GM18870 (cell line): ENCODE data around the gene CHID1.

Experiments used
- ATAC-seq: cut with Tn5 transposase; IDR thresholded peaks from one replicate; pipeline ENCODE4 v1.9.1; 2021; ENCODE audit warnings: moderate library complexity; ENCODE audit not compliant: unreplicated experiment

CHID1 gene

DNA sequence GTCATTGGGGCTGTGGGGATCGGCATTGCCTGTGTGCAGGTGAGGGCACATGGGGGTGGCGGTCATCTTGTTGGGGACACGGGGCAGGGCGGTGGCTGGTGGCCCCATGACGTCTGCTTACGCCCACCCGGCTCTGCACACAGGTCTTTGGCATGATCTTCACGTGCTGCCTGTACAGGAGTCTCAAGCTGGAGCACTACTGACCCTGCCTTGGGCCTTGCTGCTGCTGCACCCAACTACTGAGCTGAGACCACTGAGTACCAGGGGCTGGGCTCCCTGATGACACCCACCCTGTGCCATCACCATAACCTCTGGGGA is 72.7 kb downstream of the CHID1 start:
- ATAC-seq, result no peak

DNA sequence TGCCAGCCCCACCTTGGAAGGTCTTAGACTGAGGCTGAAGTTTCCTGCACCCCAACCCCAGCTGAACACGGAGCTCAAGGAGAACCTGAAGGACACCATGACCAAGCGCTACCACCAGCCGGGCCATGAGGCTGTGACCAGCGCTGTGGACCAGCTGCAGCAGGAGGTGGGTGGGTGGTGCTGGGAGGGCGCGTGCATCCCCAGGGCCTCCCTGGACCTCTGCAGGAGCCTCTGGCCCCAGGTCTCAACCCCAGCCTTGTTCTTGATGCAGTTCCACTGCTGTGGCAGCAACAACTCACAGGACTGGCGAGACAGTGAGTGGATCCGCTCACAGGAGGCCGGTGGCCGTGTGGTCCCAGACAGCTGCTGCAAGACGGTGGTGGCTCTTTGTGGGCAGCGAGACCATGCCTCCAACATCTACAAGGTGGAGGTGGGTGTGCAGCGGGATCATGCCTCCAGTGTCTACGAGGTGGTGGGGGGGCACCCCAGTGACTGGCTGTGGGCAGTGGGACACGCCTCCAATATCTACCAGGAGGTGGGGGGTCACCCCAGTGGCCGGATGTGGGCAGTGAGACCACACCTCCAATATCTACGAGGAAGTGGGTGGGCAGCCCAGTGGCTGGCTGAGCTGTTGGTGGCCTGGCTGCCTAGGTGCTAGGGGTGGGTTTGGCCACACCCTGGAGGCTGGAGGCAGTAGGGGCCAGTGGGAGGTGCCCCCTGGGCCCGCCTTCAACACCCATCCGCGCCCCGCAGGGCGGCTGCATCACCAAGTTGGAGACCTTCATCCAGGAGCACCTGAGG is 73.2 kb downstream of the CHID1 start:
- no peak for ATAC-seq

DNA sequence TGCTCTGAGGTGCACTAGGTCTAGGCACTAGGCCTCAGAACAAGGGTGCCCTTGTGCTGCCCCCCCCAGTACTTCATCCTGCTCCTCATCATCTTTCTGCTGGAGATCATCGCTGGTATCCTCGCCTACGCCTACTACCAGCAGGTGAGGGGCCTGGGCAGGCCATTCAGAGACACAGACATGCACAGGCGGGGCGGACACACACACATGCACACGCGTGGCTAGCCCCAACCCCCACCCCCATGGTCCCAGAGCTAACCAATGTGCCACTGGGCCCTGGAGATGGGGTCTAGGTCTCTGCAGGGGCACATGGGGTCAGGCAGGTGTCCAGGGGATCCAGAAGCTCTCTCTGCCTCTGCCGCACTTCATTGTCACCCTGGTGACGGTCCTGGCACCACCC is 73.9 kb downstream of the CHID1 start:
- ATAC-seq, result no peak

DNA sequence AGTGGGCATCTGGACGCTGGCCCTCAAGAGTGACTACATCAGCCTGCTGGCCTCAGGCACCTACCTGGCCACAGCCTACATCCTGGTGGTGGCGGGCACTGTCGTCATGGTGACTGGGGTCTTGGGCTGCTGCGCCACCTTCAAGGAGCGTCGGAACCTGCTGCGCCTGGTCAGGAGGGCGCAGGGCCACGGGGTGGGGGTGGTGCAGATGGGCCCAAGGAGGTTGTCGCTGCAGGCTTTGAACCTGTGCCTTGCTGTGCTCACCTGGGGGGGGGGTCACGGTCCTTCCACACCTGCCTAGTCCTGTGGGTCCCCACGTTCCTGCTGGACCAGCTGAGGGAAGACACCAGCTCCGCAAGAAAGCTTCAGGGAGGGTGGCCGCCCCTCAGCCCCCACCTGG is 74.3 kb downstream of the CHID1 start:
- no peak for ATAC-seq

DNA sequence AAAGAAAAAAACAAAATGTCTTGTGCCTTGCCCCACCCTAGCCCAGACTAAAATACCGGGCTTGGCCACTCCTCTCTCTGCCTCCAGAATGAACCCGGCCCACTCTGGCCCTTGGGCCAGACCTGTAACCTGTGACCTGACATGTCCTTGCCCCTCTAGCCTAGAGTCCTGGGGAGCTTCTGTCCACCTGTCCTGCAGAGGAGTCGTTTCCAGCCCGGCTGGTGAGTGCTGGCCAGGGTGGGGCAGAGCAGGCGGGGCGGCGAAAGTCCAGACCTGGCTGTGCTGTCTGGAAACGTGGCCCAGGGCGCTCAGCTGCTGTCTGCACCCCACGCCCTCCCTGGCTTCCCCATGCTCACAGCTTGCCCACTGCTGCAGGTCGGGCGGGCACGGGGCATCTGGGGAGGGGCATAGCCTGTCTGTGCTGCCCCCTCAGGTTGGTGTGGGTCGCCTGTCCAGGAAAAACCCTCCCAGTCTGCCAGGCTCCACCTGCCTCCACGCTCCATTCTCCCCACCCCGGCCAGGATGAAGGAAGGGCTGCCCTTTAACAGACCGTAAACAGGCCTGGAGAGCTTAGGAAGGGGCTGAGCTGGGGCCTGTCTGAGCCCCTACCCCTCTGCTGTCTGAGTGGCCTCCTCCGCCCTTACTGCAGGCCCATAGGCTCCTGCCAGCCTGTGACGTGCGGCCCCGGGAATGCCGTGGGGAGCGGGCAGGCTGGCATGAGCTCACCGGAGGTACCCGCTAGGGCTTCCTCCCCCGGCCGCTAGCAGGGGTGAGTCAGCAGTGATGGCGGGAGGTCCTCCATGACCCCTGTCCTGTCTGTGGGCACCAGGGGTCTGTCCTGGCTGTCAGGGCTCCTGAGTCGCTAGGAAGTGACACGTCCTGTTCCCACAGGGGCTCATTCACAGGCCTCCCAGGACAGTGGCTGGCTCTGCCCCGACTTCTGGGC is 76.0 kb downstream of the CHID1 start:
- ATAC-seq, result no peak

DNA sequence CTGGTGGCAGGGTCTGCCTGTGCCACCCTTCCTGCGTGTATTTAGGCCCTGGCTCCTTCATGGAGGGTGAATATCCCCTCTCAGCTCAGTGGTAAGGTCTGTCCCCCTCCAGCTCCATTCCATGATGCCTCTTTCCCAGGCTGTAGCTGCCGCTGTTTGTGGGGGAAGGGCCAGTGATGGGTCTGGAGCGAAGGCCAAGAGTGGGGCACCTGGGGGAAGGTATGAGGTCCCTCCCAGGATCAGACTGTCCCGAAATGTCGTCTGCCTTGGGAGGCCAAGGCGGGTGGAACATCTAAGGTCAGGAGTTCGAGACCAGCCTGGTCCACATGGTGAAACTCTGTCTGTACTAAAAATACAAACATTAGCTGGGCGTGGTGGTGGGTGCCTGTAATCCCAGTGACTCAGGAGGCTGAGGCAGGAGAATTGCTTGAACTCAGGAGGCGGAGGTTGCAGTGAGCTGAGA is 76.7 kb downstream of the CHID1 start:
- no peak for ATAC-seq

DNA sequence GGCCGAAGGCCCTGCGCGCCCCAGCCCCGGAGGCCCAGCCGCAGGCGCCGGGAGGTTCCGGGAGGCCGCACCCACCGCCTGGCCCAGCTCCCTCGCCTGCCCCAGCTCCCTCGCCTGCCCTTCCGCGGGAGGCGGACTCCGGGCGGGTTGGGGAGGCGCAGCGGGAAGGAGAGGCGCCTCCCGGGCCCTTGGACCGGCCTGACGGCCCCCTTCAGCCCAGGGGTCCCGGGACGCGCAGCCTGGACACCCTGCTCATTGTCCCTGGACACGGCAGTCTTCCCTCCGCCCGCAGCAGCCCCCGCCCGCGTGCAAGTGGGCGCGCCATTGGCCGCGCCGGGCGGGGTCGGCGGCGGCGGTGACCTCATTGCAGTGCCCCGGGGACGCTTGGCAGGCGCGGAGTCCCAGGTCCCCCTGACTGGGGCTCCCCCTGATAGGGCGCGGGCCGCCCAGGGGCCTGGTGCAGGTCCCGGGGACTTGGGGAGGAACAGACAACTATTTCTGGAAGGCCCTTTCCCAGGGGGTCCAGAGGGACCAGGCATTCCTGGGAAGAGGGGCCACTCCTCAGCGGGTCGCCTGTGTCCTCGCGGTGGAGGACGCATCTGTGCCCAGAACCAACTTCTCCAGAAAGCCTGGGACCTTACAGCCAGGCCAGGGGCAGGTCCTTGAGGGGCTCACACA is 77.4 kb downstream of the CHID1 start:
- ATAC-seq, result no peak

DNA sequence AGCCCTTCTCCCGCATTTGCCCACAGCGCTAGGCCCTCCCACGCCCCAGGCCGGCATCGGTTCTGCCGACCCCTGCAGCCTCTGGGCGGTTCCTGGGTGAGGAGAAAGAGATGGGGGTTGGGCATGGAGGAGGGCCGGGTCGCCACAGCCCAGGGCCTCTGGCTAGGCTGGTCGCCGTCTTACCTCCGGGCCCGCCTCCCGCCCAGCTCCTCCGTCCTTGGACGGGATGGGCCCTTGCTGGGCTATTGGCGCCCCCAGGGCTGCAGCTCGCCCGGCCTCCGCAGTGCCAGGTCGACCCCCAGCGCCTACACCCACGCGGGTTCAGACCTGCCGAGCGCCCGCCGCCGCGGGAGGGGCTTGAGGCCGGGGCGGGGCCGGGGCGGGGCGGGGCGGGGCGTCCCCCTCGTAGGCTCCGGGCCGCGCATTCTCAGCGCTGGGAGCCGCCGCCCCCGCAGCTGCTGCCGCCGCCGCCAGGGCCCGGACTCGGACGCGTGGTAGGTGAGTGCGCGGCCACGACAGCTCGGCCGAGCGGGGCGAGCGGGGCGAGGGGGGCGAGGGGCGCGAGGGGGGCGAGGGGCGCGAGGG is 78.0 kb downstream of the CHID1 start, which contains the start of gene CD151:
Gene CD151, plus strand, starts transcription at position 424 of the 585 bp plus-strand sequence. CDS start 3,118 bp downstream, outside the sequence.
- ATAC-seq, result no peak

DNA sequence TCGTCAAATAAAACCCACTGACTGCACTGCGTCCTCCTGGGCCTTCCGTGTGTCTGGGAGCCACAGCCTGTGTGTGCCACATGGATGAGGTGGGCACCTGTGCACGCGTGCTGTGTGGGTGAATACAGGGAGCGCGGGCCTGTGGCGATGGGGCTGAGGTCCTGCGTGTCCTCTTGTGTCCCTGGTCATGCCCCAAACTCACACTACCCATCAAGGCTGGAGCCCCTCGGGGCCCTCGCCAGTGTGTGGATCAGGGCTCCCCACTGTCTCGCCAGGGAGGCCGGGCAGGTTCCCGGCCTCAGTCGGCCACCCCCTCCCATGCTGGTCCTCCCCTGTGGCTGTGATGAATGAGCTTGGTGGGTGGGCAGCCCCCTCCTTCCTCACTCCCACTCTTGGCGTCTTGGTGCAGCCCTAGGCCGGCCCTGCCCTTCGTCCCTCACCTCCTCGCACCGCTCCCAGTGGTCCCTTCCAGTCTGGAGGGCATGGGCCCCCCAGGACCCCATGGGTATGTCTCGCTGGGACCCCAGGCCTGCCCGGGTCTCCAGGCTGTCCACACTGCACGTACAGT is 78.6 kb downstream of the CHID1 start:
- ATAC-seq, result no peak

DNA sequence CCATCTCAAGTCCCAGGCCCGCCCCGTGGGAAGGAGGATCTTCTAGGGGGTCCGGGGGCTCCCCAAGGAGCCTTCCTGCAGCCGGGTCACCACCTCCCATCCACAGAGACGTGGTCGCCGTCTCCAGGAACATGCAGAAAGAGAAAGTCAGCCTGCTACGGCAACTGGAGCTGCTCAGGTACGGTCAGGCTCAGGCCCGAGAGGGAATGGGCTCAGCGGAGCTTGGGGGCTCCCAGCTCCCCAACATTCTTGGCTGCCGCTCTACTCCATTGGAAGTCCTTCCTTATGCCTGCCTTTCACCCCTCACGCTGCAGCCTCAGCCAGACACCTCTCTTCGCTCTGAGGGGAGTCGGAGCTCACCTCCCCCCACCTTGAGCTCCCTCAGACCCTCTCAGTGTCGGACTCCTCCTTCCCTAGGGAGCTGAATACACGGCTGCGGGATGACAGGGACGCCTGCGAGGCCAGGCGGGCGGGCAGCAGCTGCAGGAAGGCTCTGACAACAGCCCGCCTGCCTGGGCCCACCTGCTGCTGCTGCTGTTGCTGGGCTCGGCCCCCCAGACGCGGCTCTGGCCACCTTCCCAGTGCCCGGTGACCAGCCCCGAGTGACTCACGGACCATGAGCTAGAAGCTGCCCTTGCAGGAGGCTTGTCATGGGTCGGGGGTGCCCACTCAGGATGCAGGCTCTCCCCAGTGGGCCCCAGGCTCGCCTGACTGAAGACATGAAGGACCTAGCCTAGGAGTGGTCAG is 79.3 kb downstream of the CHID1 start:
- ATAC-seq, result no peak

DNA sequence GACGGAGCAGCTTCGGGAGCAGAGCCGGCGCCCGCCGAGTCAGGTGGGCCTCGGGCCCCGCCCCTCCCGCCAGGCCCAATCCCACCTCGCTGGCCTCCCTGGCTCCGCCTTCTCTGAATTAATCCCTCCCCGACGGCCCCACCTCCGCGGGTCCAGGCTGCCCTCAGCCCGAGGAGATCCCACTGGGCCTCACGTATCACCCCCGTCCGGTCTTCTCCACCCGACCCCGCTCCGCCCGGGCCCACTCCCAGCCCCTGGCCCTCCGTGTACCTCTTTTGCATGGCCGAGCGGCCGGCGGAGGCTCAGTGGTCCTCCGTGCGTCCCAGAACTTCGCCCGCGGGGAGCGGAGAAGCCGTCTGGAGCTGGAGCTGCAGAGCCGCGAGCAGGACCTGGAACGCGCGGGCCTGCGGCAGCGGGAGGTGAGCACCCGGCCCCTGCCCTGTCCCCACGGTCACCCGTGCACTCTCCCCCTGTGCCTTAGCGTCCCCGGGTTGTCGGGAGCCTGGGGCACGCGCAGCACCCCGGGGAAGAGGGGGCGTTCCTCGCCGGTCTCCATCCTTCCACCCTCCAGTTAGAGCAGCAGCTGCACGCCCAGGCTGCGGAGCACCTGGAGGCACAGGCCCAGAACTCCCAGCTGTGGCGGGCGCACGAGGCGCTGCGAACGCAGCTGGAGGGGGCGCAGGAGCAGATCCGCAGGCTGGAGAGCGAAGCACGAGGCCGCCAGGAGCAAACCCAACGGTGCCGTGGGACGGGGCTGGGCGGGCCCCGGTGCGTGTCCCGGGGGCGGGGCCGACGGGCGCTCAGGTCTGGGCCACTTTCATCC is 80.1 kb downstream of the CHID1 start:
- ATAC-seq, result no peak

DNA sequence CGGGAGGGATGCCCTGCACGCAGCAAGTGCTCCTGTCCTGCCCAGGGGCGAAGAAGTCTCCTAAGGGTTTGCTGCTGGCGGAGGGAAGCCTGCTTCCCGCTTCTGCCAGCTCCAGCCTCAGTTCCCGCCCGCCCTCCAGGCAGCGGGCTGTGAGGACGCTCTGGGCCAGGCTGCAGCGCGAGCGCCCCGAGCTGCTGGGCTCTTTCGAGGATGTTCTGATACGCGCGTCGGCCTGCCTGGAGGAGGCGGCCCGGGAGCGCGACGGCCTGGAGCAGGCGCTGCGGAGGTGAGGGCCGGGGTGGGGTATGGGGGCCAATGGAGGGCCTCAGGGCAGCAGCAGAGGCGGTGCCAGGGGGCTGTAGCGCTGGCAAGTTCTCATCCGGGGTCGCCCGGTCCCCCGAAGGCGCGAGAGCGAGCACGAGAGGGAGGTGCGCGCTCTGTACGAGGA is 80.7 kb downstream of the CHID1 start:
- ATAC-seq, result no peak

DNA sequence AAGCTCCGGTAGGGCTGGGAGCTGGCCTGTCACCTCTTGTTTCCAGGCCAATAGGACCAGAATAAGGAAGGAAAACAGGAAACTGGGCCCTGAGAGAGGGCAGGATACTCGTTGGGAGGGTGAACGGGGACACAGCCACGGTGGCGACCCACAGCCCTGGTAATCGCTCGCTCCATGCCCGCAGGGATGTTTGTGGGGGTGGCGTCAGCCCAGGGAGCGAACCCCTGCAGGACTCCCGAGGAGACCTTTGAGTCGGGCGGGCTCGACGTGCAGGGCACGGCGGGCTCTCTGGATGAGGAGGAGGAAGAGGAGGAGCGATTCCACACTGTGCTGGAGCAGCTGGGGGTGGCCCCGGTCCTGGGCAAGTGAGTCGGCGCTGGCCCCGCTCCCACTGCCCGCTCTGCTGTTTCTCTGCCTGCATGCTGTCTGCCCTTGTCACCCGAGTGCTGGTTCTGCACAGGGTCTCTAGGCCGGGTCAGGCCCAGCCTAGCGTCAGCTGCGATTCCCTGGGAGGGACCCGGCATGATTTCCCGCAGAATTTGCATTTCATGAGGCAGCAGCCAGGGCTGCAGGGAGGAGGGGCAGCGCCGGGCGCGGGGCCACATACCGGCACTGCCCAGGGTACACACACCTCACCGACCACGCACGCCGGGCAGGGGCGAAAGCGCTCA is 81.3 kb downstream of the CHID1 start:
- ATAC-seq, result no peak

DNA sequence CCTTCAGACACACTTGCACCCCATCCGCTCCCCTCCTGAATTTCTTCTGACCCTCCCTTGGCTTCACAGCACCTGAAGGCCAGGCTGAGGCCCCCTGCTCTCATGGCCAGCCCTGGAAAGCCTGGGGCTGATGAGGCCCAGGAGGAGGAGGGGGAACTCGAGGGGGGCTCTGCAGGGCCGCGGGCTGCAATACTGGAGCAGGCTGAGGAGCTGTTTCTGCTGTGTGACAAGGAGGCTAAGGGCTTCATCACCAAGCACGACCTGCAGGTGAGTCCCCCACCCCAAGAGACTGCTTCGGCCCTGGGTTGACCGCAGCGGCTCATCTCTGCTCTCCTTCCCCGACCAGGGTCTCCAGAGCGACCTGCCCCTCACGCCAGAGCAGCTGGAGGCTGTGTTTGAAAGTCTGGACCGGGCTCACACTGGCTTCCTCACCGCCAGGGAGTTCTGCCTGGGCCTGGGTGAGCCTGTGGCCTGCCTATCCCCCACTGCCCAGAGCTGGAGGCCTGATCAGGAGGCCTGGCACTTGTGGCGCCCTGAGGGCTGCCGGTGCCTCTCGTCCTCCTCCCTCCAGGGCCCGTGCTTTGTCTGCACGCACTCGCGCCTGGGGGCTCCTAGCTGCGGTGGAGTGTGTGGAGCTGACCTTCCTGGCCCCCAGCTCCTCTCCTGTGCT is 82.0 kb downstream of the CHID1 start:
- ATAC-seq, result no peak

DNA sequence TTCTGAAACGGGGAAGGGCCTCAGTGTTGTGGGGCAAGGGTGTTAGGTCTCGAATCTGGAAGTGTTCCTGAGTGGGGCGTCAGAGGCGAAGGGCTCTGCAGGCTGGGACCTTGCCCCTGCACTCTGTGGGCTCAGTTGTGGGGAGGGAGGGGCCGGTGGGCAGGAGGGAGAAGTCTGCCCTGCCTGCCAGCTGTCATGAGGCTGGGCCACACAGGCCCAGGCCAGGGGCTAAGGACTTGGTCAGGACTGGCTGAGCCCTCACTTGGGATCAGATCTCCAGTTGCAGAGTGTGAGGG is 82.8 kb downstream of the CHID1 start, which contains the start of gene CRACR2B:
Gene CRACR2B, plus strand, starts transcription at position 23 of the 296 bp plus-strand sequence. CDS start 689 bp downstream, outside the sequence.
- ATAC-seq, result no peak

DNA sequence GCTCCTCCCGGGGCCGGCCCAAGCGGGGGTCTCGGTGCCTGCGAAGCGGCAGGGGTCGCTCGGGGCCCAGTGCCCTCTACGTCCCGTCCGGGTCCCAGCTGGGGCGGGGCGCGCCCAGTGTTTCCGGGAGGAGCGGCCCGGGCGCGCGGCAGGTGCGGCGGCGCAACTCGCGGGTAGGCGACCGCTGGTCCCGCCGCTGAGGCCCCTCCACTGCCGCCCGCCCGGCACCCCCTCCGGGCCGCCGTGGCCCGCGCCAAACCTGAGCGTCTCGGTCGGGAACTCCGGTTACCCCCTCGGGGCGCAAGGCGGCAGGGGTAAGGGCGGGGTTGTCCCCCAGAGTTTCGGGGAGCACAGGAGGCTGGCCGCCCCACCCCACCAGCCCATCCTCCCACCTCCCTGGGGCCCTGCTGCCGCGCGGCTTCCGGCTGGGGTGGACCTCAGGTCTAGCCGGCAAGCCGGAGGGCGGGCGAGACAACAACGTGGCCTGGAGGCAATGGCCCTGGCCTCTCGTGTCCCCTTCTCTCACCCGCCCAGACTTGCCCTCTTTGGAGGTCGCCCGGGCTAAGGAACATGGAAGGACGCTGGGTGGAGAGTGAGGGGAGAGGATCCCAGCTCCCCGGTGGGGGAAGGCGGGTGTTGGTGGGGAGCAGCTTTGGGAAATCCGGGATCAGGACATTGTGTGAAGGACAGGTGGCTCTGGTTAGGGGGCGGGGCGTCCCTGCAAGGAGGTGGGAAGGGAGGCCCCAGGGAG is 83.3 kb downstream of the CHID1 start:
- ATAC-seq, result no peak

DNA sequence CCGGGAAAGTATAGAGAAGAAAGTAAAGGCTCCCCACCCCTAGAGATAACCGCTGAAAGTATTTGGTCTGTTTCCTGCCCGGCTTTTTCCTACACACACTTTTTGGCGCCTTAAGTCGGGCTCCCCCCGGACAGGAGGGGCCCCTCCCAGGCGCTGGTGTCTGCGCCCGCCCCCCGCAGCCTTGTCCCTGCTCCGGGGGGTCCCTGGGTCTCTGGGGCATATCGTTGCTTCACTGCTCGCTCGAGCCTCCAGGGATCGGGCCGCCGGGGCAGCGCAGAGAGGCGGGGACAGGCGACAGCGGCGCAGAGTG is 83.8 kb downstream of the CHID1 start:
- no peak for ATAC-seq
